ENCODE results near the gene CLDN1. TPM values are rescaled to one million over a fixed set of nuclear protein-coding genes. Genes with fewer than 3 reads are reported as not detected.

The CLDN1 gene
- total RNA-seq (2021): 25.9 and 27.1 TPM in 2 replicates
- percentile 85 among the genes with signal in this experiment for Bru-seq, nascent RNA
- percentile 99 among the genes with signal in this experiment for BruChase-seq, experiment 1, labeled RNA remaining after a 2-hour chase
- BruChase-seq, experiment 2, labeled RNA remaining after a 6-hour chase: percentile 98 among the genes with signal in this experiment
- long read RNA-seq, transcript CLDN1-201 (4 exons, 3,481 nt): major isoform, 16 of 23 reads
- long read RNA-seq, partial matches to known transcripts: 2 of 23 reads
- long read RNA-seq, other reads (novel, unspliced or antisense): 5 of 23 reads

GRCh38 chr3:190321789-190322603, at the start of gene CLDN1:
CLDN1 (minus strand) TSS chr3:190322446; CDS start chr3:190322206, 240 bp downstream.
- ChIA-PET POLR2A (ENCODE audit: unreplicated experiment) (interaction anchor here (0.6 to 1.0 kb wide), 6 partner anchors 23 to 679 kb away, joined by 3 to 15 read pairs (median 6); partner anchors contain the start of gene P3H2), CTCF (interaction anchor here (0.6 to 3.4 kb wide), 15 partner anchors 18 to 376 kb away, joined by 3 to 20 read pairs (median 4); no protein-coding TSS in a partner anchor)
- intact Hi-C loops (cut with micrococcal nuclease; ENCODE audit: unreplicated experiment): loop anchor here (1.0 to 10.0 kb wide), 11 partner anchors 23 to 730 kb away; partner anchors contain the start of genes IL1RAP and P3H2
- TF ChIP-seq EZH2 (IDR thresholded peaks at IDR 0.05; ENCODE audit: low read depth): no peak
- TF ChIP-seq, protein P1, sequence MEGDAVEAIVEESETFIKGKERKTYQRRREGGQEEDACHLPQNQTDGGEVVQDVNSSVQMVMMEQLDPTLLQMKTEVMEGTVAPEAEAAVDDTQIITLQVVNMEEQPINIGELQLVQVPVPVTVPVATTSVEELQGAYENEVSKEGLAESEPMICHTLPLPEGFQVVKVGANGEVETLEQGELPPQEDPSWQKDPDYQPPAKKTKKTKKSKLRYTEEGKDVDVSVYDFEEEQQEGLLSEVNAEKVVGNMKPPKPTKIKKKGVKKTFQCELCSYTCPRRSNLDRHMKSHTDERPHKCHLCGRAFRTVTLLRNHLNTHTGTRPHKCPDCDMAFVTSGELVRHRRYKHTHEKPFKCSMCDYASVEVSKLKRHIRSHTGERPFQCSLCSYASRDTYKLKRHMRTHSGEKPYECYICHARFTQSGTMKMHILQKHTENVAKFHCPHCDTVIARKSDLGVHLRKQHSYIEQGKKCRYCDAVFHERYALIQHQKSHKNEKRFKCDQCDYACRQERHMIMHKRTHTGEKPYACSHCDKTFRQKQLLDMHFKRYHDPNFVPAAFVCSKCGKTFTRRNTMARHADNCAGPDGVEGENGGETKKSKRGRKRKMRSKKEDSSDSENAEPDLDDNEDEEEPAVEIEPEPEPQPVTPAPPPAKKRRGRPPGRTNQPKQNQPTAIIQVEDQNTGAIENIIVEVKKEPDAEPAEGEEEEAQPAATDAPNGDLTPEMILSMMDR (conservative IDR thresholded peaks at IDR 0.05): peak; percentile 98
- Histone ChIP-seq H3F3A (ENCODE audit: insufficient read depth, low read depth) (peaks cover 4% of the 10 kb centered on the region; the same call in 1 of the 2 replicates), H2AFZ (peak within 1 kb of the TSS; percentile 90), H3K27me3 (ENCODE audit: insufficient read depth, low read depth) (no peaks in the 10 kb centered on the region), H3K79me2 (ENCODE audit: low read depth) (peaks cover 51% of the 10 kb centered on the region), H3K4me1 (replicated peaks; ENCODE audit: insufficient read depth) (peaks cover 39% of the 10 kb centered on the region), H3K9me3 (ENCODE audit: insufficient read depth, low read depth) (no peaks in the 10 kb centered on the region; the same call in 1 of the 2 replicates), H3K9me2 (ENCODE audit: insufficient read depth) (no peaks in the 10 kb centered on the region), H3K4me3 (peak within 1 kb of the TSS; percentile 85), H3K27ac (peak within 1 kb of the TSS; percentile 62), H3K36me3 (ENCODE audit: low read depth) (peaks cover 14% of the 10 kb centered on the region; the same call in 1 of the 2 replicates), H3K4me2 (peak within 1 kb of the TSS; percentile 93), H4K20me1 (ENCODE audit: insufficient read depth) (no peaks in the 10 kb centered on the region)
- TSS peak; percentile 73 for BruUV-seq (replicated peaks)
- peak; percentile 64 to 90 for DNase-seq

DNA sequence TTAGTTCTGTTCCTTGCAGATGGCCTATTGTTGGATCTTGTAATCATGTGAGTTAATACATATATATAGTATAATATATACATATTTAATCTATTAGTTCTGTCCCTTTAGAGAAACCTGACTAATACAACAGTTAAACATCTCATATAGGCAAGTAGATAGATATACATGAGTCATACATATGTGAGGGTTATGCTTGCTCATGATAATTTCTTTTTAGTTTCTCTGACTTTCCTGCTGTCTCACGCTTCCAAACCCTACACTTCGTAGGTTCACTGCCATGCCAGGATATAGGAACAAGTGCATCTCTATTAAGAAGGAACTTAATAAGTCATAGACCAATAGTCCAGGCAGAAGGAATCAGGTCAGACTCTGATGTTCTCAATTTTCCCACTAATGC, 48.9 kb upstream of the CLDN1 start:
- no peaks in the 10 kb centered on the region for H3K27me3 ChIP-seq (ENCODE audit: insufficient read depth, low read depth)
- no peak for DNase-seq
- peaks cover 19% of the 10 kb centered on the region for H3F3A ChIP-seq (ENCODE audit: insufficient read depth, low read depth)
- no peaks in the 10 kb centered on the region for H4K20me1 ChIP-seq (ENCODE audit: insufficient read depth)
- H3K9me2 ChIP-seq (ENCODE audit: insufficient read depth): no peaks in the 10 kb centered on the region
- no TSS peak for BruUV-seq (replicated peaks)
- no peaks in the 10 kb centered on the region for H3K36me3 ChIP-seq (ENCODE audit: low read depth)
- ChIA-PET CTCF (no interaction called here), POLR2A (ENCODE audit: unreplicated experiment) (no interaction called here)
- no peak overlapping the region for H2AFZ ChIP-seq
- TF ChIP-seq EZH2 (IDR thresholded peaks at IDR 0.05; ENCODE audit: low read depth): no peak
- TF ChIP-seq, protein P1 (conservative IDR thresholded peaks at IDR 0.05): no peak
- no peak overlapping the region for H3K4me3 ChIP-seq
- no peak overlapping the region for H3K27ac ChIP-seq
- peaks cover 20% of the 10 kb centered on the region for H3K9me3 ChIP-seq (ENCODE audit: insufficient read depth, low read depth)
- H3K4me2 ChIP-seq: no peak overlapping the region
- H3K79me2 ChIP-seq (ENCODE audit: low read depth): no peaks in the 10 kb centered on the region
- intact Hi-C loops (cut with micrococcal nuclease; ENCODE audit: unreplicated experiment): no loop called here
- peaks cover 49% of the 10 kb centered on the region for H3K4me1 ChIP-seq (replicated peaks; ENCODE audit: insufficient read depth)

GRCh38 chr3:190370369-190370768, 48.1 kb upstream of the CLDN1 start:
- Histone ChIP-seq H3K27ac (peak overlapping the region; percentile 80), H3F3A (ENCODE audit: insufficient read depth, low read depth) (peaks cover 19% of the 10 kb centered on the region), H3K4me1 (replicated peaks; ENCODE audit: insufficient read depth) (peaks cover 51% of the 10 kb centered on the region), H3K9me2 (ENCODE audit: insufficient read depth) (no peaks in the 10 kb centered on the region), H4K20me1 (ENCODE audit: insufficient read depth) (no peaks in the 10 kb centered on the region), H3K4me3 (peak overlapping the region; percentile 5; the same call in 1 of the 2 replicates), H3K79me2 (ENCODE audit: low read depth) (no peaks in the 10 kb centered on the region), H2AFZ (no peak overlapping the region), H3K9me3 (ENCODE audit: insufficient read depth, low read depth) (peaks cover 20% of the 10 kb centered on the region), H3K36me3 (ENCODE audit: low read depth) (no peaks in the 10 kb centered on the region), H3K27me3 (ENCODE audit: insufficient read depth, low read depth) (no peaks in the 10 kb centered on the region), H3K4me2 (peak overlapping the region; percentile 48)
- POLR2A ChIA-PET (ENCODE audit: unreplicated experiment): no interaction called here
- TF ChIP-seq, protein P1 (conservative IDR thresholded peaks at IDR 0.05): no peak
- no peak for TF ChIP-seq EZH2 (IDR thresholded peaks at IDR 0.05; ENCODE audit: low read depth)
- CTCF ChIA-PET: no interaction called here
- BruUV-seq (replicated peaks): no TSS peak
- intact Hi-C loops (cut with micrococcal nuclease; ENCODE audit: unreplicated experiment): no loop called here
- no peak for DNase-seq
